Gastroesophageal sphincter (tissue), 3 donors: ENCODE measurements around the gene AKAP13.

Experiments
- POLR2AphosphoS5 ChIP-seq: sonication (generic); formaldehyde crosslinking; IDR thresholded peaks from one replicate; pipeline ENCODE4 v1.6.1; 2017; ENCODE audit warnings: antibody characterized with exemption
- TF ChIP-seq, protein P1 (sequence below), 4 experiments: fragments of 200-600 bp in 2 of 4; fragments of 450-650 bp in 2 of 4; sonication (generic) in 1 of 4; IDR thresholded peaks; one replicate each; pipeline ENCODE4 v1.5.1; 2017 to 2019; ENCODE audit warnings: antibody characterized with exemption in 4 of 4, mild to moderate bottlenecking in 2 of 4, moderate library complexity in 2 of 4

- TF ChIP-seq POLR2AphosphoS5, result no peak
- TF ChIP-seq, protein P1, sequence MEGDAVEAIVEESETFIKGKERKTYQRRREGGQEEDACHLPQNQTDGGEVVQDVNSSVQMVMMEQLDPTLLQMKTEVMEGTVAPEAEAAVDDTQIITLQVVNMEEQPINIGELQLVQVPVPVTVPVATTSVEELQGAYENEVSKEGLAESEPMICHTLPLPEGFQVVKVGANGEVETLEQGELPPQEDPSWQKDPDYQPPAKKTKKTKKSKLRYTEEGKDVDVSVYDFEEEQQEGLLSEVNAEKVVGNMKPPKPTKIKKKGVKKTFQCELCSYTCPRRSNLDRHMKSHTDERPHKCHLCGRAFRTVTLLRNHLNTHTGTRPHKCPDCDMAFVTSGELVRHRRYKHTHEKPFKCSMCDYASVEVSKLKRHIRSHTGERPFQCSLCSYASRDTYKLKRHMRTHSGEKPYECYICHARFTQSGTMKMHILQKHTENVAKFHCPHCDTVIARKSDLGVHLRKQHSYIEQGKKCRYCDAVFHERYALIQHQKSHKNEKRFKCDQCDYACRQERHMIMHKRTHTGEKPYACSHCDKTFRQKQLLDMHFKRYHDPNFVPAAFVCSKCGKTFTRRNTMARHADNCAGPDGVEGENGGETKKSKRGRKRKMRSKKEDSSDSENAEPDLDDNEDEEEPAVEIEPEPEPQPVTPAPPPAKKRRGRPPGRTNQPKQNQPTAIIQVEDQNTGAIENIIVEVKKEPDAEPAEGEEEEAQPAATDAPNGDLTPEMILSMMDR (IDR thresholded peaks at IDR 0.05), result no peak
These were observed 369.1 kb downstream of the AKAP13 start for GRCh38 chr15:85749261-85750151.
